ENCODE measurements around the gene C6orf89. TPM values are rescaled to one million over a fixed set of nuclear protein-coding genes. Genes with fewer than 3 reads are reported as not detected.

Gene C6orf89
- total RNA-seq, 2 donors from 2014 or later: 13.9 to 16.8 TPM

GRCh38 chr6:36912030-36912454 is 26.3 kb downstream of the C6orf89 start:
- no peak for DNase-seq

GRCh38 chr6:36912586-36912985 is 26.8 kb downstream of the C6orf89 start:
- H3K9ac ChIP-seq (ENCODE audit: extremely low read depth, low read length, poor library complexity, severe bottlenecking): no peak overlapping the region
- peaks cover 2% of the 10 kb centered on the region for H3K4me1 Mint-ChIP-seq
- H3K9me3 Mint-ChIP-seq: no peaks in the 10 kb centered on the region
- WGBS, 2 experiments (ENCODE audit: insufficient coverage in 1 of 2, insufficient read length in 1 of 2): 90 to 92% methylated on average over 7 to 8 of the region's 8 CpGs
- no peaks in the 10 kb centered on the region for H3K27me3 Mint-ChIP-seq (ENCODE audit: insufficient read depth)
- no peaks in the 10 kb centered on the region for H3K9me3 ChIP-seq (ENCODE audit: control insufficient read depth, low read length)
- no peaks in the 10 kb centered on the region for H3K27me3 ChIP-seq (ENCODE audit: control insufficient read depth, insufficient read depth, low read length, poor library complexity, severe bottlenecking)
- no peak for DNase-seq
- no peak for TF ChIP-seq CTCF (conservative IDR thresholded peaks at IDR 0.05)
- no peak overlapping the region for H3K4me3 ChIP-seq (ENCODE audit: low read length)
- no peak overlapping the region for H3K4me3 Mint-ChIP-seq
- H3K27ac ChIP-seq (ENCODE audit: low read depth, low read length): no peak overlapping the region
- peaks cover 4% of the 10 kb centered on the region for H3K36me3 Mint-ChIP-seq (ENCODE audit: low read depth)
- H3K4me1 ChIP-seq (ENCODE audit: control insufficient read depth, insufficient read depth, low read length): no peaks in the 10 kb centered on the region
- H3K36me3 ChIP-seq (ENCODE audit: control insufficient read depth, insufficient read depth, low read length): no peaks in the 10 kb centered on the region
- H3K27ac Mint-ChIP-seq: no peak overlapping the region

More at GRCh38 chr6:36912030-36912454, 26.3 kb downstream of the C6orf89 start:
- TF ChIP-seq CTCF (conservative IDR thresholded peaks at IDR 0.05): no peak
- no peak overlapping the region for H3K27ac ChIP-seq (ENCODE audit: low read depth, low read length)
- H3K36me3 Mint-ChIP-seq (ENCODE audit: low read depth): peaks cover 4% of the 10 kb centered on the region
- H3K27me3 ChIP-seq (ENCODE audit: control insufficient read depth, insufficient read depth, low read length, poor library complexity, severe bottlenecking): no peaks in the 10 kb centered on the region
- no peaks in the 10 kb centered on the region for H3K4me1 ChIP-seq (ENCODE audit: control insufficient read depth, insufficient read depth, low read length)
- H3K4me1 Mint-ChIP-seq: peaks cover 2% of the 10 kb centered on the region
- no peak overlapping the region for H3K4me3 ChIP-seq (ENCODE audit: low read length)
- H3K27ac Mint-ChIP-seq: no peak overlapping the region
- no peak overlapping the region for H3K4me3 Mint-ChIP-seq
- no peaks in the 10 kb centered on the region for H3K36me3 ChIP-seq (ENCODE audit: control insufficient read depth, insufficient read depth, low read length)
- no peaks in the 10 kb centered on the region for H3K9me3 Mint-ChIP-seq
- H3K9me3 ChIP-seq (ENCODE audit: control insufficient read depth, low read length): no peaks in the 10 kb centered on the region
- WGBS, 2 experiments (ENCODE audit: insufficient coverage in 1 of 2, insufficient read length in 1 of 2): 92 to 100% methylated on average over 1 to 3 of the region's 4 CpGs
- no peaks in the 10 kb centered on the region for H3K27me3 Mint-ChIP-seq (ENCODE audit: insufficient read depth)
- H3K9ac ChIP-seq (ENCODE audit: extremely low read depth, low read length, poor library complexity, severe bottlenecking): no peak overlapping the region

- Histone ChIP-seq H3K4me1 (ENCODE audit: control insufficient read depth, insufficient read depth, low read length) (no peaks in the 10 kb centered on the region), H3K27ac (ENCODE audit: low read depth, low read length) (no peak overlapping the region), H3K9me3 (ENCODE audit: control insufficient read depth, low read length) (no peaks in the 10 kb centered on the region), H3K36me3 (ENCODE audit: control insufficient read depth, insufficient read depth, low read length) (no peaks in the 10 kb centered on the region), H3K27me3 (ENCODE audit: control insufficient read depth, insufficient read depth, low read length, poor library complexity, severe bottlenecking) (no peaks in the 10 kb centered on the region), H3K4me3 (ENCODE audit: low read length) (no peak overlapping the region), H3K9ac (ENCODE audit: extremely low read depth, low read length, poor library complexity, severe bottlenecking) (no peak overlapping the region)
- TF ChIP-seq CTCF (conservative IDR thresholded peaks at IDR 0.05): no peak
- no peak for DNase-seq
- 83 to 100% methylated on average over 1 to 4 of the region's 4 CpGs for WGBS, 2 experiments (ENCODE audit: insufficient coverage in 1 of 2, insufficient read length in 1 of 2)
- no peak overlapping the region for H3K27ac Mint-ChIP-seq
- no peaks in the 10 kb centered on the region for H3K27me3 Mint-ChIP-seq (ENCODE audit: insufficient read depth)
- H3K36me3 Mint-ChIP-seq (ENCODE audit: low read depth): peaks cover 4% of the 10 kb centered on the region
- H3K4me3 Mint-ChIP-seq: no peak overlapping the region
- no peaks in the 10 kb centered on the region for H3K9me3 Mint-ChIP-seq
- H3K4me1 Mint-ChIP-seq: peaks cover 2% of the 10 kb centered on the region
Observed at GRCh38 chr6:36913082-36913481, 27.3 kb downstream of the C6orf89 start.

All from endodermal cell (in vitro differentiated cells).